ENCODE measurements around the gene GFER. TPM values are rescaled to one million over a fixed set of nuclear protein-coding genes. Genes with fewer than 3 reads are reported as not detected.

GFER gene
- total and polyA plus RNA-seq, 2 of the 8 experiments (the other 6 are each of a cell fraction or from before 2014, with no cell fraction given) = 17.7 to 37.9 TPM

- CTCF ChIA-PET (ENCODE audit: partially characterized antibody) = interaction anchor here (0.6 to 0.7 kb wide), 2 partner anchors 191 to 1866 kb away, joined by 3 to 5 read pairs; no protein-coding TSS in a partner anchor
- WGBS, 2 experiments (ENCODE audit: extremely low coverage in 1 of 2, insufficient coverage in 1 of 2, insufficient read length in 1 of 2, insufficient replicate concordance in 2 of 2, low coverage in 1 of 2, low lambda C conversion rate in 2 of 2, missing lambda C conversion rate in 1 of 2) = 92% methylated on average over 11 of the region's 11 CpGs; no CpG with 5 or more reads in 1 of the 2 experiments
Observed at GRCh38 chr16:1936945-1937479, 47.0 kb upstream of the GFER start.

More at GRCh38 chr16:1936945-1937479, 47.0 kb upstream of the GFER start:
- Histone ChIP-seq H2AK5ac (ENCODE audit: low read depth, low read length) (no peak overlapping the region), H3K79me2 (ENCODE audit: control insufficient read depth in 1 of 2, insufficient read depth in 2 of 2, low read length in 2 of 2) (no peaks in the 10 kb centered on the region), H4K91ac (replicated peaks; ENCODE audit: insufficient read length, low read length) (no peak overlapping the region), H2BK15ac (ENCODE audit: low read length) (no peak overlapping the region), H2AFZ (ENCODE audit: low read length) (no peak overlapping the region), H3K23ac (ENCODE audit: insufficient read length) (no peak overlapping the region), H3K27me3 (replicated peaks in 1 of 4; ENCODE audit: control insufficient read depth in 3 of 4, extremely low read depth in 1 of 4, insufficient read depth in 3 of 4, low read length in 3 of 4) (no peaks in the 10 kb centered on the region), H3K36me3 (ENCODE audit: control insufficient read depth in 2 of 4, insufficient read depth in 4 of 4, low read length in 3 of 4) (peaks cover 4 to 12% (median 8%) of the 10 kb centered on the region in 4 experiments; a peak in 5 of 8 replicates), H3K4me1 (replicated peaks in 1 of 4; ENCODE audit: control insufficient read depth in 3 of 4, insufficient read depth in 4 of 4, low read length in 3 of 4) (peaks cover 0 to 5% (median 3%) of the 10 kb centered on the region in 4 experiments; a peak in 4 of 7 replicates), H3K23me2 (ENCODE audit: low read depth, low read length) (no peaks in the 10 kb centered on the region), H3K27ac (ENCODE audit: low read depth, low read length) (no peak overlapping the region), H3K9me3 (ENCODE audit: insufficient read depth in 2 of 2, low read depth in 1 of 2, low read length in 1 of 2) (no peaks in the 10 kb centered on the region), H2BK120ac (replicated peaks; ENCODE audit: low read depth, low read length) (no peak overlapping the region), H4K5ac (ENCODE audit: insufficient read length, low read depth, low read length) (no peak overlapping the region), H3K4ac (replicated peaks; ENCODE audit: insufficient read length, low read depth, low read length) (no peak overlapping the region), H3K4me2 (ENCODE audit: insufficient read depth in 1 of 2, low read depth in 2 of 2, low read length in 2 of 2) (no peak overlapping the region), H2BK12ac (ENCODE audit: low read depth, low read length) (no peak overlapping the region), H2BK5ac (ENCODE audit: low read depth, low read length) (no peak overlapping the region), H3K14ac (ENCODE audit: insufficient read length) (no peak overlapping the region), H2BK20ac (ENCODE audit: low read length) (no peak overlapping the region), H3K79me1 (ENCODE audit: low read depth, low read length) (no peaks in the 10 kb centered on the region), H4K20me1 (replicated peaks in 1 of 2; ENCODE audit: control insufficient read depth in 1 of 2, insufficient read depth in 2 of 2, low read length in 2 of 2) (peaks cover 0 to 4% of the 10 kb centered on the region in 2 experiments), H3K18ac (ENCODE audit: extremely low read depth, low read length) (no peak overlapping the region), H3K9ac (replicated peaks in 1 of 4; ENCODE audit: extremely low read depth in 1 of 4, low read depth in 3 of 4, low read length in 3 of 4) (no peak overlapping the region), H3K4me3 (ENCODE audit: extremely low read depth in 1 of 4, insufficient read depth in 2 of 4, low read depth in 3 of 4, low read length in 4 of 4) (no peak overlapping the region), H3K56ac (replicated peaks; ENCODE audit: insufficient read length, low read depth, low read length) (no peak overlapping the region), H4K8ac (ENCODE audit: extremely low read depth, insufficient read depth, low read length) (no peak overlapping the region)
- TF ChIP-seq PHF8 (conservative IDR thresholded peaks at IDR 0.05; ENCODE audit: low read depth, low read length) (no peak), SIRT6 (IDR thresholded peaks at IDR 0.05; ENCODE audit: low read length) (no peak), SIX5 (IDR thresholded peaks at IDR 0.05; ENCODE audit: low read depth, low read length) (no peak), POU5F1 (IDR thresholded peaks at IDR 0.05; ENCODE audit: low read depth, low read length) (no peak), SP1 (IDR thresholded peaks at IDR 0.05; ENCODE audit: low read depth, low read length) (no peak), EGR1 (IDR thresholded peaks at IDR 0.05; ENCODE audit: borderline replicate concordance, low read depth, low read length) (no peak), BACH1 (IDR thresholded peaks at IDR 0.05; ENCODE audit: low read length) (no peak), KDM1A (IDR thresholded peaks at IDR 0.05; ENCODE audit: borderline replicate concordance, low read length) (no peak)
- FAIRE-seq (no peak), DNase-seq (ENCODE audit: low read depth in 1 of 2, low spot score in 2 of 2) (no peak)
- POLR2A ChIA-PET (ENCODE audit: partially characterized antibody) = interaction anchor here (0.6 kb wide), 1 partner anchor 121 kb away, joined by 3 read pairs; no protein-coding TSS in a partner anchor
